IPS-18a (cell line): Measurements from ENCODE around the gene ADAM12.

ENCODE experiments used
- H3K27ac ChIP-seq: one replicate; pipeline ENCODE4 v1.5.1; 2013; ENCODE audit warnings: low read length
- H3K27me3 ChIP-seq: one replicate; pipeline ENCODE4 v1.6.1; 2013; ENCODE audit warnings: mild to moderate bottlenecking, low read length; ENCODE audit not compliant: control insufficient read depth, insufficient read depth
- H3K36me3 ChIP-seq: one replicate; pipeline ENCODE4 v1.6.1; 2013; ENCODE audit warnings: low read depth, low read length; ENCODE audit not compliant: control insufficient read depth
- H3K4me1 ChIP-seq: one replicate; pipeline ENCODE4 v1.6.1; 2013; ENCODE audit warnings: low read depth, low read length; ENCODE audit not compliant: control insufficient read depth
- H3K4me3 ChIP-seq: one replicate; pipeline ENCODE4 v1.5.1; 2013; ENCODE audit warnings: low read length
- H3K9ac ChIP-seq: one replicate; pipeline ENCODE4 v1.6.1; 2013; ENCODE audit warnings: mild to moderate bottlenecking, low read length, moderate library complexity
- H3K9me3 ChIP-seq: one replicate; pipeline ENCODE4 v1.6.1; 2013; ENCODE audit warnings: low read depth, low read length; ENCODE audit not compliant: control insufficient read depth

Gene ADAM12

DNA sequence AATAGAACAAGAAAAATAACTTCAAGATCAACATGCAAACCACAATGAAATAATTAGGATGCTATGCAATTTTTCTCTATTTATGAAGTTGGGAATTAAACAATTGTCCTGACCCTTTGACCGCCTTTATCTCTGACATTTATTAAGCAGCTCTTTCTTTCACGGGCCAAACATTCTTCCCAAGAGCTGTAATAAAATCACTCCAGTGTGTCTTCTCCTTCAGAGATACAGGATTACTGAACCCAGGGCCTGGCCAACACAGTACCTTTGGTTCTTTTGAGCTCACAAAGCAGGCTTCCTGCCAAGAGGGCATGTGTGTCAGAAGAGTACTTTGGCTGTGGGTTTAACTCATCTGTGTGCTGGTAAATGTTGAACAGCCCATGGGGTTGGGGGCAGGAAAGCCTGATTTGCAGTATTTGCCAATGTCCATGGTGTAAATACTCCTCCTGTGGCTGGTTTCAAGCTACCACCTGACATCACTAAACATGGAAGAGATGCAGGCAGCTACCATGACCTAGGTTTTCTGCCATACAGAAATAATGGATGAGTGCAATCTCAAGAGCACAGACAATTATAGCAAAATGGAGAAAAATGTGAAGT lies 370.2 kb downstream of the ADAM12 start:
- H3K4me3 ChIP-seq, result no peak overlapping the region
- no peaks in the 10 kb centered on the region for H3K9me3 ChIP-seq
- H3K9ac ChIP-seq, result no peak overlapping the region
- H3K27ac ChIP-seq, result no peak overlapping the region
- H3K4me1 ChIP-seq, result no peaks in the 10 kb centered on the region
- no peaks in the 10 kb centered on the region for H3K27me3 ChIP-seq
- H3K36me3 ChIP-seq, result no peaks in the 10 kb centered on the region

DNA sequence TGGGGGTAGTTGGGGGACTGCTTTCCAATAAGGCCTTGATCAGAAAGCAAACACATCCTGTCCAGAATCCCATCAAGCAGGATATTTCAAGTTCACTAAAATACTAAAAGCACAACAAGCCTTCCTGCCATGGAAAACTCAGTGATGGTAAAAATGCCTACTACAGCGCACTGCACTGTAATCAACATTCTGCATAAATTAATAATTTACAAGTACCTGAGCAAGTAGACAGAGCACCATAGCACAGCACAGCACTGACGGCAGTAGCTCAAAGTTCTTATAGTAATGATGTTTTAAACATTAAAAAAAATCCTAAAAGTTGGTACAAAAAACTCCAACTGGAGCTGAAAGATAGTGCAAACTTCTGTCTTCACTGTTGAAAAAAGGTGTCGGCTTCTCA lies 371.4 kb downstream of the ADAM12 start:
- H3K4me3 ChIP-seq, result no peak overlapping the region
- no peaks in the 10 kb centered on the region for H3K36me3 ChIP-seq
- H3K27me3 ChIP-seq, result no peaks in the 10 kb centered on the region
- H3K9me3 ChIP-seq, result no peaks in the 10 kb centered on the region
- H3K27ac ChIP-seq, result no peak overlapping the region
- H3K9ac ChIP-seq, result no peak overlapping the region
- H3K4me1 ChIP-seq, result no peaks in the 10 kb centered on the region

DNA sequence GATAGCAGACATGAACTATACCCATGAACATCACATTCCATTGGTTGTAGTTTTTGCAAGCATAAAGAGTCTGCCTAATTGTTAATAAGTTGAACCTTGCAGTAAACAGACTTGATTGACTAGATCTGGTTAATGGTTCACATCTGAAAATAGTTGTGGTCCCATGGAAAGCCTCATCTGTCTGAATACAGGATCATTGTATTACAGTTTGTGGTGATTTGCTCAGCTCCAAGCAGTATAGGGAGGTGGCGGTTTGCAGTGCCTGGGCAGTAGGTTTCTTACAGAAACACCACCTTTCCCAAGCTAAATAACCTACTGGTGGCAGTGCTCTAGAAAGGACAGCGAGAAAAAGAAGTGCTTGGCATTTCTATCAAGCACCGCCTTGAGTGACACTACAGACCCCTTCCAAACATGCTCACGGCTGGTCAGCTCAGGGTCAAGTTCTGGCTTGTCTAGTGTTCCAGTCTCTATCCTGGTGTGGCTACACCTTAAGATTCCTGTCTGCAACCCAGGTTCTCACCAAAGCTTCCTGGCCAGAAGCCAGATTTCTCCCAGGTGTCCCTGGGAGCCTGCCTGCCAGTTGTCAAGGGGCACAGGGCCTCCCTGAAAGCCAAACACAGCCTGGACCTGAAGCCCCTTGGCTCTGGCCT lies 372.0 kb downstream of the ADAM12 start:
- Histone ChIP-seq H3K27me3 (no peaks in the 10 kb centered on the region), H3K36me3 (no peaks in the 10 kb centered on the region), H3K4me3 (no peak overlapping the region), H3K27ac (no peak overlapping the region), H3K9ac (no peak overlapping the region), H3K4me1 (no peaks in the 10 kb centered on the region), H3K9me3 (no peaks in the 10 kb centered on the region)

DNA sequence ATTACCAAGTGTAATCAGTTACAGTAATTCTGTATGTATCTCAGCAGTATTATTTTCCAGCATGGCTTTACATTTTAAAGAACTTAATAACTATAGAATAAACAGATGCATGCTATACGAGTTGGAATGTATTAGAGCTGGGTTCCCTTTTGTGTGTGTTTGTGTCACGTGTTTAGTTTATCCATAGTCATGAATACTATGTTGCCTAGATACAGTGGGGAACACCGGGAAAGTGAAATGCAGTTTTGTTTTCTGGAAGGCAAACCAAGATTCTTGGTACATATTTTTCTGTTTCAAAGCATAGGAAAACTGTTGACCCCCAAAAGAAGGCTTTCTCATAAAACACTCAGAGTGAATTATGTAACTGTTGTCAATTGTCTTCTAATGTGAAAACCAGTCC lies 372.9 kb downstream of the ADAM12 start:
- Histone ChIP-seq H3K9me3 (no peaks in the 10 kb centered on the region), H3K4me1 (no peaks in the 10 kb centered on the region), H3K9ac (no peak overlapping the region), H3K4me3 (no peak overlapping the region), H3K36me3 (no peaks in the 10 kb centered on the region), H3K27me3 (no peaks in the 10 kb centered on the region), H3K27ac (no peak overlapping the region)

DNA sequence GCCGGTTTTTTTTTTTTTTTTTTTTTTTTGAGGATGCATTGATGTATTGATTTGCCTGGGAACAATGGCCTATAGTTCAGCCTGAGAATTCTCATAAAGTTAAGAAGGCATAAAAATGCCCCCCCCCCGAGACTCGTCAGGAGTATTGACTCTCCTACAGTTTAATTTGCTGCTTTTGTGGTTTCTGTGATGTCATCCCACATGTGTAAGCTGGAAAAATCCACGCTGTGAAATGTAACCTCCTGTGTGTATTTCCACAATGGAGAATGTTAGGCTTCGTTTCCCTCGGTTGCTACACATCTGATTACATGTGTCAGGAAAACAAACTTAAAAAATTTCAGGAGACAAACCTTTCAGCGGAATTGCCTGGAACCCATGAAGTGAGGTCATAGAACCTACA lies 374.0 kb downstream of the ADAM12 start:
- no peaks in the 10 kb centered on the region for H3K4me1 ChIP-seq
- H3K27me3 ChIP-seq, result no peaks in the 10 kb centered on the region
- H3K9me3 ChIP-seq, result no peaks in the 10 kb centered on the region
- no peak overlapping the region for H3K27ac ChIP-seq
- H3K4me3 ChIP-seq, result no peak overlapping the region
- no peaks in the 10 kb centered on the region for H3K36me3 ChIP-seq
- no peak overlapping the region for H3K9ac ChIP-seq

DNA sequence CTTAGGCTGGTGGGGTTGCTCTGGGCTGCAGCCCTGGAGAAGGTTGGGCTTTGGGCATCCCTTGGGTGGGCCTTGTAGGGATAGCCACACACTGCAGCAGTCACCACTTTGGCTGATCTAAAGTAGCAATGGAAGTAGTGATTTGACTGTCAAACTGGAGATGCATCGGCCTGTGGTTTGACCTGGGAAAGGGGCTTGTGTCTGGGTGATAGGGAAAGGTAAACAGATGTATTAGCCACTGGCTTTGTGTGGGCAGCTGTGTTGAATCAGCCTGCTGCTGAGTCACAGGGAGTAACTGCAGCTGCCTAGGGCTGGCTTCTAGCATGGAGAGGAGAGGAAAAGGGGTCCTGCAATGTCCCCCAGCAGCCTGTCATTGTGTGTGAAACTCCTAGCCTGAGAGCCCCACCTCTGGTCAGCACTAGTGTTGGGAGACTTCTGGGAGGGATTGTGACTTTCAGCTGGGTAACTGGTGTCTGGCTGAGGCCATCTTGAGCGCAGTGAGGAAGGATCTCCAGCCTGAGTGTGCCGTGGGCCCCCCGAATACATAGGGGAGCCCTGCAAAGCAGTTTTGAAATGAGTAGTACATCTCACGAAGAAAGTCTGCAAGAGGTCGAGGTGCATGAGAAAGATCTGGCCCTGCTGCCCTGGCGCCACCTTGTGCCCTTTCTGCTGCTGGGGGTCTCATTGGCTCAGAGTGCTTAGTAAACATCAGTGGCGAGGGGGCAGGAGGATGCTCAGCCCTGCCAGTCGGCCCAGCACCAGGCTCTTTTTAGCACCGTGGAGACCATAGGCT lies 374.6 kb downstream of the ADAM12 start:
- no peak overlapping the region for H3K9ac ChIP-seq

DNA sequence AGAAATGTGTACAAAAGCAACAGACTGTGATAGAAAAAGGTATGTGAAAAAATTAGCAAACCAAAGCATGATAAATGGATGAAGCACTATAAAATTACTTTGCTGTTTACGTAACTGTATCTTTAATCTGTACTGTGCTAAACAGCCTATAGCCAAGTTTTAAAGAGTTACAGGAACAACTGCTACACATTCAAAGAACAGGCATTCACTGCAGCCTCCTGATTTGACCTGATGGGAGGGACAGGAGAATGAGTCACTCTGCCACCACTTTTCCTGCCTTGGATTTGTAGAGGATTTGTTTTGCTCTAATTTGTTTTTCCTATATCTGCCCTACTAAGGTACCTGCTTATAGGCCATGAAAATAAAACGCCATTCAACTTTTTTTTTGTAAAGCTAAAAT lies 375.8 kb downstream of the ADAM12 start:
- no peaks in the 10 kb centered on the region for H3K36me3 ChIP-seq
- H3K9me3 ChIP-seq, result no peaks in the 10 kb centered on the region
- no peak overlapping the region for H3K9ac ChIP-seq
- H3K27me3 ChIP-seq, result no peaks in the 10 kb centered on the region
- H3K27ac ChIP-seq, result no peak overlapping the region
- no peak overlapping the region for H3K4me3 ChIP-seq
- H3K4me1 ChIP-seq, result no peaks in the 10 kb centered on the region

More for the DNA sequence above, 374.6 kb downstream of the ADAM12 start:
- Histone ChIP-seq H3K27me3 (no peaks in the 10 kb centered on the region), H3K36me3 (no peaks in the 10 kb centered on the region), H3K27ac (no peak overlapping the region), H3K4me1 (no peaks in the 10 kb centered on the region), H3K4me3 (no peak overlapping the region), H3K9me3 (no peaks in the 10 kb centered on the region)

DNA sequence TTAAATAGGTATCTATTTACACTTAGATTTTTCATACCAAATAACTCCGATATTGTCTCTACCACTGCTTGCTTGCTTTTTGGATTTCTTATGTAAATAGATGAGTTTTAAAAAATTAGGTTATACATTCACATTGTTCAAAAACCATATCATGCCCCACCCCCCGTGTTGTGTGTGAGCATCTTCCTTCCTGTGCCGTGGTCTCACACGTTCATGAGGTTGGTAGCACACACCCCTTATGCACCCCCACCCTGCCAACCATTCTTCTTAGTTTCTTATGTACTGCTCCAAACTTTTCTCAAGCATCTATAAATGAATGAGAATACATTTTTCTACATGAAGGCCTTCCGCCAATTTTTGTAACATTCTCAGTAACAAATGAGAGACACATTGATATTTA lies 376.3 kb downstream of the ADAM12 start:
- no peak overlapping the region for H3K27ac ChIP-seq
- no peaks in the 10 kb centered on the region for H3K36me3 ChIP-seq
- no peaks in the 10 kb centered on the region for H3K4me1 ChIP-seq
- H3K9ac ChIP-seq, result no peak overlapping the region
- H3K9me3 ChIP-seq, result no peaks in the 10 kb centered on the region
- H3K27me3 ChIP-seq, result no peaks in the 10 kb centered on the region
- H3K4me3 ChIP-seq, result no peak overlapping the region

DNA sequence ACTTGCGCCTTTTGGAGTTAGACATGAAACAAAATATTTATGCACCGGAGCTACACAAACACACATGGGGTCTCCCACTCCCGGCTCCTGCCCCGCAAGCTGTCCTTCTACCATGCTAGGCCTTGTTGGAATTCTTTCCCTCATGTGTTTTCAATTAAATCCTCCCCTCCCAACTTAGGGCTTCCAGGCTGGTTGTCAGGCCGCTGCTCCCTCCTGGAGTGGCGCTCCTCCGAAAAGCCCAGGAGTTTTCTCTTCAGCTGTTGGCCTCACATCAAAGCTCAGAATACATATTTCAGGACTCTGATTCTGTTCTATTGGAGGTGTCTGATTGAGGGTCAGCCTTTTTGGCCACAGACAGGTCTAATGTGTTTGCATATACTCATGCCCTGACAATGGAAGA lies 378.6 kb downstream of the ADAM12 start:
- no peaks in the 10 kb centered on the region for H3K27me3 ChIP-seq

DNA sequence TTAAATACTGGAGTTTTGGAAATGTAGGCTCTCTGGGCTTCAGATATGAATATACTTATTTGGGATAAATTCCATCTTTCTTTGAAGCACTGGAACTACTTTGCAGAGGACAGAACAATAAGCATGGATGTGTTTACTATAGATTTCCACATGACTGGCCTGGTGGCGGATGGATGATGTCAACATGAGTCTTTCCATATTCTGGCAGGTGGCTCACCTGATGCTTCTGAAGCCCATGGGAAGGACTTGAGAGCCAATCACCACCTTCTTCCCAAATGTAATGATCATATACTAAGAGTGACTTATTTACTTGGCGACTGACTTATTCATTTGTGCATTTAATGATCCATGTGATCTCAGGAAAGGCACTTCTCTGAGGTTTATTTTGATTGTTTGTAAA lies 381.4 kb downstream of the ADAM12 start:
- H3K36me3 ChIP-seq, result no peaks in the 10 kb centered on the region
- H3K4me1 ChIP-seq, result no peaks in the 10 kb centered on the region

More for the DNA sequence above, 378.6 kb downstream of the ADAM12 start:
- Histone ChIP-seq H3K36me3 (no peaks in the 10 kb centered on the region), H3K4me1 (no peaks in the 10 kb centered on the region), H3K9me3 (no peaks in the 10 kb centered on the region), H3K9ac (no peak overlapping the region), H3K4me3 (no peak overlapping the region), H3K27ac (no peak overlapping the region)

DNA sequence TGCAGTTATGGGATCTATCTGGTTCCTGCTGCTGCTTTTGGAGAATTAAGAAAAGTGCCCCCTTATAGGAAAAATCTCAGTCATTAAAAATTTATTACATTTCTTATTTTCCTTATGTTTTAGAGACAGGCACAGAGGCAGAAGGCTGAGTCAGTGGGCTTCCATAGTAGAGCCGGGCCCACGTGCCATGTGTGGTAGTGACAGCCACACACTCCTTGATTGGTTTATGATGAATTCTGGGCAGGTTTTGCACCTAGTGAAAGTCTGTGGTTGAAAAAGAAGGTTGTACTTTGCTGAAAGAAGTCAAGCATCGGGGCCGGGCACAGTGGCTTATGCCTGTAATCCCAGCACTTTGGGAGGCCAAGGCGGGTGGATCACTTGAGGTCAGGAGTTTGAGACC lies 382.0 kb downstream of the ADAM12 start:
- Histone ChIP-seq H3K9ac (no peak overlapping the region), H3K4me3 (no peak overlapping the region), H3K27ac (no peak overlapping the region), H3K4me1 (no peaks in the 10 kb centered on the region), H3K27me3 (no peaks in the 10 kb centered on the region), H3K36me3 (no peaks in the 10 kb centered on the region), H3K9me3 (no peaks in the 10 kb centered on the region)

More for the DNA sequence above, 381.4 kb downstream of the ADAM12 start:
- H3K9me3 ChIP-seq, result no peaks in the 10 kb centered on the region
- H3K27ac ChIP-seq, result no peak overlapping the region
- H3K4me3 ChIP-seq, result no peak overlapping the region
- H3K9ac ChIP-seq, result no peak overlapping the region
- H3K27me3 ChIP-seq, result no peaks in the 10 kb centered on the region
